GM21390 (cell line): ENCODE results near the gene ADARB2.

Source experiments
- ATAC-seq: cut with Tn5 transposase; IDR thresholded peaks from one replicate; pipeline ENCODE4 v1.9.1; 2021; ENCODE audit not compliant: unreplicated experiment

Gene ADARB2

GRCh38 chr10:1128115-1128514 lies 609.2 kb downstream of the ADARB2 start:
- no peak for ATAC-seq

- ATAC-seq = no peak
These were observed 609.7 kb downstream of the ADARB2 start for GRCh38 chr10:1127629-1128028.
